Stimulated activated CD4-positive, alpha-beta T cell treated with anti-CD3 and anti-CD28 coated beads, TNF-alpha, amount 100 ng/mL, for 48 hours (primary cell): Measurements from ENCODE around the gene DOCK2.

Experiments
- DNase-seq, 3 donors: peaks; one replicate each; pipeline ENCODE4 v3.0.0-alpha.2; 2020; ENCODE audit warnings: low read depth in 3 of 3

DOCK2 gene

GRCh38 chr5:170055606-170056005 is 418.5 kb downstream of the DOCK2 start:
- DNase-seq = no peak

GRCh38 chr5:170056561-170057267 is 419.6 kb downstream of the DOCK2 start:
- DNase-seq = no peak

GRCh38 chr5:170057311-170057710 is 420.2 kb downstream of the DOCK2 start:
- no peak for DNase-seq

GRCh38 chr5:170059221-170059620 is 422.1 kb downstream of the DOCK2 start:
- DNase-seq = no peak

- DNase-seq = no peak
Observed at GRCh38 chr5:170067152-170067551, 430.1 kb downstream of the DOCK2 start.

- DNase-seq = no peak
Observed at GRCh38 chr5:170067574-170068170, 430.6 kb downstream of the DOCK2 start.

GRCh38 chr5:170069512-170069911 is 432.4 kb downstream of the DOCK2 start:
- DNase-seq = no peak

GRCh38 chr5:170070556-170071412 is 433.7 kb downstream of the DOCK2 start:
- peak in 1 of 3 donors; percentile 13 for DNase-seq

- DNase-seq = no peak
Observed at GRCh38 chr5:170071748-170072147, 434.7 kb downstream of the DOCK2 start.

- DNase-seq = no peak
Observed at GRCh38 chr5:170075696-170076095, 438.6 kb downstream of the DOCK2 start.

GRCh38 chr5:170076211-170076610 is 439.1 kb downstream of the DOCK2 start:
- no peak for DNase-seq

GRCh38 chr5:170076739-170077138 is 439.7 kb downstream of the DOCK2 start:
- DNase-seq = no peak

GRCh38 chr5:170077526-170077925 is 440.5 kb downstream of the DOCK2 start:
- DNase-seq = no peak

- no peak for DNase-seq
Observed at GRCh38 chr5:170078458-170078857, 441.4 kb downstream of the DOCK2 start.

GRCh38 chr5:170078931-170079330 is 441.9 kb downstream of the DOCK2 start:
- DNase-seq = no peak

GRCh38 chr5:170080217-170080616 is 443.1 kb downstream of the DOCK2 start:
- no peak for DNase-seq

- DNase-seq = no peak
Observed at GRCh38 chr5:170080786-170081445, 443.8 kb downstream of the DOCK2 start.

GRCh38 chr5:170081616-170082015 is 444.5 kb downstream of the DOCK2 start:
- DNase-seq = no peak

- DNase-seq = no peak
Observed at GRCh38 chr5:170082701-170083100, 445.6 kb downstream of the DOCK2 start.

GRCh38 chr5:170087168-170087817 is 450.2 kb downstream of the DOCK2 start:
- DNase-seq = no peak

GRCh38 chr5:170092455-170093101 is 455.5 kb downstream of the DOCK2 start:
- no peak for DNase-seq
